ENCODE results near the gene PRSS12. TPM values are rescaled to one million over a fixed set of nuclear protein-coding genes. Genes with fewer than 3 reads are reported as not detected.

The PRSS12 gene
- total RNA-seq, 1 experiment from 2014 or later = 5.4 TPM

- DNase-seq = no peak
- Histone ChIP-seq H2BK15ac (ENCODE audit: low read depth, low read length) (no peak overlapping the region), H3T11ph (ENCODE audit: low read length) (no peak overlapping the region), H2AFZ (ENCODE audit: low read length) (no peak overlapping the region), H4K91ac (ENCODE audit: insufficient read length, low read depth, low read length) (no peak overlapping the region), H2BK12ac (ENCODE audit: insufficient read length, low read depth, low read length) (no peak overlapping the region), H4K5ac (ENCODE audit: insufficient read length, low read depth, low read length) (no peak overlapping the region), H3K23ac (ENCODE audit: insufficient read length, low read depth, low read length) (no peak overlapping the region), H3K4me2 (ENCODE audit: insufficient read depth, insufficient read length, low read length) (no peak overlapping the region), H3K4ac (ENCODE audit: low read depth, low read length) (no peak overlapping the region), H2BK5ac (ENCODE audit: insufficient read length, low read length) (no peak overlapping the region), H3K18ac (ENCODE audit: insufficient read length, low read depth, low read length) (no peak overlapping the region), H4K8ac (replicated peaks; ENCODE audit: insufficient read length, low read depth, low read length) (no peak overlapping the region), H3K9ac (ENCODE audit: extremely low read depth, insufficient read length, low read length) (no peak overlapping the region), H2AK5ac (ENCODE audit: insufficient read length, low read length) (no peak overlapping the region), H3K27me3 (ENCODE audit: insufficient read depth, low read length) (no peaks in the 10 kb centered on the region), H3K23me2 (ENCODE audit: insufficient read length, low read depth, low read length, poor library complexity, severe bottlenecking) (peaks cover 4% of the 10 kb centered on the region), H3K56ac (ENCODE audit: insufficient read length, low read depth, low read length) (no peak overlapping the region), H3K14ac (ENCODE audit: insufficient read depth, low read length) (no peak overlapping the region), H2BK20ac (ENCODE audit: low read depth, low read length, poor library complexity, severe bottlenecking) (no peak overlapping the region), H3K79me1 (ENCODE audit: insufficient read depth, low read depth, low read length, poor library complexity, severe bottlenecking) (no peaks in the 10 kb centered on the region), H2BK120ac (ENCODE audit: low read depth, low read length, poor library complexity, severe bottlenecking) (no peak overlapping the region), H3K27ac (ENCODE audit: insufficient read length, low read depth, low read length) (no peak overlapping the region), H3K79me2 (ENCODE audit: insufficient read depth, low read length) (no peaks in the 10 kb centered on the region), H3K9me3 (ENCODE audit: control insufficient read depth, low read depth, low read length) (no peaks in the 10 kb centered on the region), H3K4me1 (ENCODE audit: insufficient read depth, low read length) (no peaks in the 10 kb centered on the region), H4K20me1 (ENCODE audit: control insufficient read depth, insufficient read depth, insufficient read length) (no peaks in the 10 kb centered on the region)
- no CpG with 5 or more reads among the region's 1 CpG for WGBS (ENCODE audit: extremely low coverage, insufficient read length, low lambda C conversion rate)
- TF ChIP-seq CTCF (conservative IDR thresholded peaks at IDR 0.05) = no peak
- Mint-ChIP-seq H3K36me3 (ENCODE audit: insufficient read depth in 1 of 3, low read depth in 3 of 3) (peaks cover 1 to 3% (median 1%) of the 10 kb centered on the region in 3 experiments; a peak in 6 of 7 replicates), H3K4me1 (peaks cover 0 to 2% of the 10 kb centered on the region in 2 experiments; a peak in 2 of 4 replicates), H3K27ac (no peak overlapping the region), H3K4me3 (no peak overlapping the region), H3K27me3 (ENCODE audit: low read depth) (no peaks in the 10 kb centered on the region; the same call in 1 of the 2 replicates), H3K9me3 (peaks cover 0 to 2% of the 10 kb centered on the region in 2 experiments; a peak in 1 of 5 replicates)
These were observed 79.2 kb downstream of the PRSS12 start for GRCh38 chr4:118273642-118274041.
